Superior temporal gyrus (tissue), 1 donor: ENCODE data around the gene ZBED4.

Experiments
- DNase-seq: peaks from one replicate; pipeline ENCODE4 v3.0.0-alpha.2; 2016; ENCODE audit errors: extremely low spot score

Gene ZBED4

DNA sequence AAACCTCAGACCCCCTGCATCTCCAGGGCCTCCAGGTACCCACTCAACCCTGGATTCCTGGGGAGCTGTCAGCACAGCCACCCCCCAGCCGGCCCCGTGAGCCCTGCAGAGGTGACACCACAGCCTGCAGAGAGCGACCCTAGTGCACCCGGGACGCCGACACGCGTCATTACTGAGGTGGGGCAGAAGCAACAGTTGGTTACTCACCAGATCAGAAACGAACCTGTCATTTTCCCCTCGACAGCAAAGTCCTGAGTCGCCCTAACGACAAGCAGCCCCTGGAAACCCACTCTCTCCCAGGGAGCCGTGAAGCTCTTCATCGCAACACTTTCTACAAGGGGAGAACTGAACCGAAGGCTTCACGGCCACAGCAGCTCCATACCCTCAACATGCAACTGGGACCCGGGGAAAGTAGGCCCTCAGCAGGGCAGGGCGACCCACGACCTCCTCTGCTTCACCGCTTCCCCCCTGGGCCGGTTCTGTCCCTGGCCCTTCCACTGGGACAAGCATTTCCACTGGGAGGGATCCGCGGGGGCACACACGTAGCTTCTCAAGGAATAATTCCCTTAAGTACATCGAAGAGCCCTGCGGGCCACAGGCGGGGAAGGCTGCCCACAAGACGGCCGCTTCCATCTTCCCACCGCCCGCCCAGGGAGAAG, 27.6 kb upstream of the ZBED4 start:
- no peak for DNase-seq

DNA sequence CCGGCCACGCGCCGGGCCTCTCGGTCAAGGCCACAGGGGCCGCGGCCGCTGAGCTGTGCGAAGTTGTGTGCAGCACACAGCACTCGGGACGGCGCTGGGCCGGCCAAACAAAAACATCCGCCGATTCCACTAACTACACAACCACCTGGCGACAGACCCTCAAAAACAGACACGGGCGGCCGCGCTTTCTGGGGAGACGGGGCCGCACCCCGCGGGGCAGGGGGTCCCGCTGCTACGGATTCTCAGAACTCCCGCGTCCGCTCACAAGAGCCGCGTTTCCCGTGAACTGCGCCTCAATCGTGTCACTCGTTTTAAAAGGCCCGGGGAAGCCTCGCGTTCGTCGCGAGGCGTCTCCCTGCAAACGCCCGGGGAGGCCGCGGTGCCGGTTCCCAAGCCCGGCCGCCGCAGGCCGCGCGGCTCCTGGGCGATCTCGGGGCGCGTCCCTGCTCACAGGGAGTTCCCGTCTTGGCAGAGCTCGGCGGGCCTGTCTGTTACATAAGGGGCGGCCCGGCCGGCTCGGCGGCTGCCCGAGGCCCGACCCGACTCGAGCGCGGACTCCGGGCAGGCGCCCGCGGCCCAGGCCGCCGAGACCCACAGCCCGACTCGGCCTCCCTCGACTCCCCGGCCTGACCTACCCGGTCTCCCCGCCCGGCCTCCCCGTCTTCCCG, 26.9 kb upstream of the ZBED4 start:
- no peak for DNase-seq

DNA sequence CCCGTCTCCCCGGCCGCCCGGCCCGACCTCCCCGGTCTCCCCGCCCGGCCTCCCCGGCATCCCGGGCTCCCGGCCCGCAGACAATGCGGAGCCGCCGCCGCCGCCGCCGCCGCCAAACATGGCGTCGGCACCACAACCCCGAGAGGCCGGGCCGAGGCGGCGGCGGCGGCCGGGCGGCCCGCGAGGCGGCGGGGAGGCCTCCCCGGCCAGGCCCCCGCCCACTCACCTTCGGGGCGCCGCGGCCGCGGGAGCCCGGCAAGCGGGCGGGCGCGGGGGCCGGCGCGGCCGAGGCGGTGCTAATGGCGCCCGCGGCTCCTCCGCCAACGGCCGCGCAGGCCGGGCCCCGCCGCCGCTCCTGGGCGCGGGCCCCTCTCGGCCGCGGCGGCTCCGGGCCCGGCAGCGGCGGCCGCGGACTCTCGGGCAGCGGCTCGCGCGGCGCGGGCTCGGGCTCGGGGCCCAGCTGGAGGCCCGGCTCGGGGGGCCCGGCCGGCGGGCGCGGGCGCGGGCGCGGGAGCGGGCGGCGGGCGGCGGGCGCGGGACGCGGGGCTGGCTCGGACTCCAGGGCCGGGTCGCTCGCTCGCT, 26.3 kb upstream of the ZBED4 start:
- DNase-seq: no peak

DNA sequence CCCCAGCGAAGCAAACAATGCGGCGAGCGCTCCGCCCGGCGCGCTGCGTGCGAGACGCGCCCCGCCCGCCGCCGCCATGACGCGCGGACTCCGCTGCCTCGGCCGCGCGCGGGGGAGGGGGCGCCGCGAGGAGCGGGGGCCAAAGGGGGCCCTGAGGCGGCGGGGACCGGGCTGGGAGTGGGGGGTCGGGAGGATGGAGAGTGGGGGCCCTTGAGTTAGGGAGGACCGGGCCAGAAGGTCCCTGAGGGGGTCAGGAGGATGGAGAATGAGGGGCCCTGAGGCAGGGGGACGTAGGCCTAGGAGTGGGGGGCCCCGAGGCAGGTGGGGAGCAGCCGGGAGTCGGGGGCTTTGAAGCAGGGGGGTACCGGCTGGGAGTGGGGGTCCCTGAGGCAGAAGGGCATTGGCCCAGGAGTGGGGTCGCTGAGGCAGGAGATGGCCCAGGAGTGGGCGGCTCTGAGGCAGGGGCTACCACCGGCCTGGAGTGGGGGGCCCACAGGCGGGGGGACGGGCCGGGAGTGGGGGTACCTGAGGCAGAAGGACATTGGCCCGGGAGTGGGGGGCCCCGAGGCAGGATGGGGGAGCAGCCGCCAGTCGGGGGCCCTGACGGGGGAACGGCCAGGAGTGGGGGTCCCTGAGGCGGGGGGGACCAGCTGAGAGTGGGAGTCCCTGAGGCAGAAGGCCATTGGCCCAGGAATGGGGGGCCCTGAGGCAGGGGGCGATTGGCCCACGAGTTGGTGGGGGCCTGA, 25.6 kb upstream of the ZBED4 start, which contains the start of gene BRD1:
BRD1 (minus strand) TSS at position 21 of the 746 bp plus-strand sequence. CDS start 3,556 bp downstream, outside the sequence.
- peak; percentile 63 for DNase-seq

DNA sequence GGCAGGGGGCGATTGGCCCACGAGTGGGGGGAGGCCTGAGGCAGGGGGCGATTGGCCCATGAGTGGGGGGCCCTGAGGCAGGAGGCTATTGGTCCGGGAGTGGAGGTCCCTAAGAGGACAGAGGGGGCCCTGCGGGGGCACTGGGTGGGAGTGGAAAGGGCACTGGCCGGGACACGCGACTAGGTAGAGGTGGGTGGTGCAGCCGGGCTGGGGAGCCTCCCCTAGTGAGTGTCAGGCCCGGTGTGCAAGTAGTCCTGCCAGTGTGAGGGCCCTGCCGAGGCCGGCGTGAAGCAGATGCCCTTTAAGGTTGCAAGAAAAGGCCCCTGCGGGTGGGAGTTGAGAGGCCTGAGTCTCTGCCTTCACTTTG, 25.1 kb upstream of the ZBED4 start:
- DNase-seq: no peak

- DNase-seq: no peak
These were observed 24.4 kb upstream of the ZBED4 start for GRCh38 chr22:49829044-49829853.

DNA sequence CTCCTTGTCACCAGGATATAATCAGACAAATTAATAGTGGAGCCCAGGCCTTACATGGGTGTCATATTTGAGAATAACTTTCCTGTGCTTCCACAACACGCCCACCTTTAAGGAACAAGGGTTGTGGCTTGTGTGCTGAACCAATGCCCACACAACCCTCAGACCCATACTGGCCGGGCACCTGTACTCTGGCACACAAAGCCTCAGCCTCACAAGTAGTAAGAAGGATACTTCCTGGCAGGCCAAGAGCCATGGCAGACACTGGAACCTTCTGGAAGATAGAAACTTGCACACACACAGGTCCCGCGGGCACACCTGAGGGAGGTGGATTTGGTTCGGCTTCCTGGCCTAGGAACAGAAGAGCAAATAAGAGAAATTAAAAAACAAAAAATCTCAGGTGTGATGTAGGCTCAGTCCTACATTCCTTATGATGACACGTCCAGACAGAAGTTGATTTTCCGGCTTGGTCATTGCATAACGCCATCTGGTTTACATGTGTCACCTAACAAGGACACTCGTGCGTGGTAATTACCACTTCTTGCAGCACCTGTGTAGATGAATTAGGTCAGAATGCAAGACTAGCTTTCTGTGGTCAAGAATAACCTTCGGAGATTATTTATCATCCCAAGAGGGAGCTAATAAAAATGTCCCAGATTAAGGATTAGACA, 20.2 kb upstream of the ZBED4 start:
- DNase-seq: no peak

DNA sequence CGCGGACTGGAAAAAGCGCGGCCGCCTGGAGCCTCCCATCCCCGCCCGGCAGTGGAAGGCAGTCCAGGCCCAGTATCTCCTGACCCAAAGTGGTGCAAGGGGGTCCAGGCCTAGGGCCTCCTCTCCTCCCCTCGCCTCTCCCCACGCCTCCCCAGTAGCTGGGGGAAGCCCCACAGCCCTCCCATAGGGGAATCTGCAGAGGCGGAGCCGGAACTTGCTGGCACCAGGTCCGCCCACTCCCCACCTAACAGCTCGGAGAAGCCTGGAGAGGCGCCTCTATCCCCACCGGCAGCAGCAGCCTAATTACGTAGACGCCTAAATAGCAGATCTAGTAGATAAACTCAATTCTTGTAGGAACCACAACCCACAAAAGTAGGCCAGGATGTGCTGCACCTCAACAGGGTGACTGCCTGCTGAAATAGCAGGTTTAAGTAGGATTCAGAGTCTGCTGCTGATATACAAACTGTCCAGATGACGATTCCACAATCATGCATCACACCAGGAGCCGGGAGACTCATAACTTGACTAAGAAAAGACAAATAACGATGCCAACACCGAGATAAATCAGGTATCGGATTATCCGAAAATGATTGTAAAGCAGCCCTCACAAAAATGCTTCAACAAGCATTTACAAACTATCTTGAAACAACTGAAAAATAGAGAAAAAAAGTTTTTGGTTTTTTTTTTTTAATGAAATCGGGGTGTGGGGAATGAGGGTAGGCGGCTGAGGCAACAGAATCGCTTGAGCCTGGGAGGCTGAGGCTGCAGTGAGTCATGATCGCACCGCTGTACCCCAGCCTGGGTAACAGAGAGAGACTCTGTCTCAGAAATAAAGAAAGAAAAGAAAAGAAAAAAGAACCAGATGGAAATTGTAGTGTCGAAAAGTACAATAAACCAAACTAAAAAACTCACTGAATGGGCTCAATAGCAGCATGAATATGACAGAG, 14.6 kb upstream of the ZBED4 start:
- DNase-seq: no peak

DNA sequence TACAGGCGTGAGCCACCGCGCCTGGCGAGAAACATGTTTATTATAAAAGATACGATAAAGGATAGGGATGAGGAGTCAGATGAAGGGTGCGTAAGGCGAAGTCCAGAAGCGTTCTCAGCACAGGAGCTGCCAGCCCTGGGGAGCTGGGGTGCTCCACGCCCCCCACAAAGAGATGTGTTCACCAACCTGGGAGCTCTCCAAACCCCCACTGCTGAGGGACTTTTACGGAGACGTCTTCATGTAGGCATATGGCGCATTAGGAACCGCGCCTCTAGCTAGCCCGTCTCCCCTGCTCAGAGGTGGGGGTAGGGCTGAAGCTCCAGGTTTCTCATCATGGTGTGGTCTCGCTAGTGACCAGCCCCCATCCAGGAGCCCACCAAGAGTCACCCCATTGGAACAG, 8.4 kb upstream of the ZBED4 start:
- no peak for DNase-seq

DNA sequence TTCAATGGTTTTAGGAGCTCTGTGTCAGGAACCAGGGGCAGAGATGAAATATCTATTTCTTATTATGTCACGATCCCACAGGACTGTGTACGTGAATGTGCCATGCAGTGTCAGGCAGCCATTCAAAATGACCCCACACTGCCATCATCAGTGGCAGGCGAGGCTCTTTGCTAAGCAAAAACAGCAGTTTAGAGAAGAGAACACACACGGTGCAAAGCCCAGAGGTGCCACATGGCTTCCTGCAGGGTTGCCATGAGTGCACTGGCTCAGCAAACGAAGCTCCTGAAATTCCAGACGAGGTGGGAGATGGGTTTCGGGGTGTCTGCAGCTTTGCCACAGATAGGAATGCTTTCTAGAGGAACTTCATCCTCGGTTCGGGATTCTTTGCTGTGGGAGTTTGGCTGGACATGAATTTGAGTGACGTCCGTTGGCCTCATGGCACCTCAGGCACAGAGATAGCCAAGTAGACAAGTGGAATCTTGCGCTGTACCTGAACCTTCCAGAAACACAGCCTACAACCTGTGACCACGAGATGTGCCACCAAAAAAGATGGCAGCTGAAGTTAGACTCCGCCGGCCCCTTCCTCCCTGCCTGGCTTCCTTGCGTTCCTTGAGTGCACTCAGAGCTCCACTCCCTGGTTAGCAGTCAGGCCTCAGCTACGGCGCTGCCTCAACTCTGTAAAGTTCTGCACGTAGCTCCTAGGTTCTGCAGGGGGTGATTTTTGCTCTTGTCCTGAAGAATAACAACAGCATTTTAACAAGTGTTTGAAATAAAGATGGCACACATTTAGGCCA, 7.8 kb upstream of the ZBED4 start:
- no peak for DNase-seq

- no peak for DNase-seq
These were observed 5.6 kb upstream of the ZBED4 start for GRCh38 chr22:49847751-49848689.

- no peak for DNase-seq
These were observed 4.9 kb upstream of the ZBED4 start for GRCh38 chr22:49848690-49849160.

GRCh38 chr22:49849161-49850020, 4.3 kb upstream of the ZBED4 start:
- DNase-seq: no peak

DNA sequence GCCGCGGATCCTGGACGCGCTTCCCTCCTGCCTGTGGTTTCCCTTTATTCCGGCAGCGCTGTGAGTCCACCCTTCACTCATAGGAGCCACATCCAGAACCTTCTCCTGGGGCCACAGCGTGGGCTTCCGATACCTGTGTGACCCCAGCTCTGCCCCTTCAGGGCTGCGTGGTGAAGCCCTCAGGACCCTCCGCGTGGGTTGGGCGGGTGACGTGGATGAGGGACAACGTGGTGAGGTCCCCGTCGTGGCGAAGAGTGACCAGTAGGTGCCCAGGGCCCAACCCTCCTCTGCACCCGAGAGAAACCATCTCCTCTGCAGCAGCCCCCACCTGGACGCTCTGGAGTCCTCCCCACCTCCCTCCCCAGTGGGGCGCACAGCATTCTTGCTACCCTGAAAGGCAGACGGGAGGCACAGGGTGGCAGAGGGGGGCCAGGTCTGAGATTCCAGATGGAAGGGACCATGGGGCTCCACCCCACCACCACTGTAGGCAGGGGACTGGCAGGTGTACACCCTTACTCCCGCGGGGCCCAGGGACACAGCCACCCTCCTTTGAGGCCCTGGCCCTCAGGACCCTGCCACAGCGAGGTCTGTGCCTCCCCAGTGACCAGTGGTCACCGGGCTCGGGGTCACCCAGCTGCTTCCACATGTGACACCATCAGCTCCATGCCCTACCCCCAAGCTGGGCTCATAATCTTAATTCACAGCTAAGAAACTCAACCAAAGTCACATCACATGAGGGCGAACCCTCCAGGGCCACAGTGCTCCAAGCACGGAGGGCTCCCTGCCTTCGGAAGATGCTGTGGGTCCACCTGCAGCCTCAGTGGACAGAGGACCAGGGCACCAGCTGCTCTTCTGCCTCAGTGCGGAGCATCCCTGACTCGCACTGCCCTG, 3.4 kb upstream of the ZBED4 start:
- no peak for DNase-seq

GRCh38 chr22:49850959-49851802, 2.5 kb upstream of the ZBED4 start:
- DNase-seq: no peak
